ENCODE data around the gene DPP6. TPM values are rescaled to one million over a fixed set of nuclear protein-coding genes. Genes with fewer than 3 reads are reported as not detected.
A peak's percentile ranks its signal among the peaks of the same experiment; 100 is the strongest.
"Not testable (repeated sequence)": the region's sequence is repeated elsewhere in the genome, so short reads cannot be mapped to it uniquely, and the experiment has no call there.

The DPP6 gene
- total RNA-seq, 4 donors from 2014 or later, result 1.8 to 33.7 (median 6.4) TPM

DNA sequence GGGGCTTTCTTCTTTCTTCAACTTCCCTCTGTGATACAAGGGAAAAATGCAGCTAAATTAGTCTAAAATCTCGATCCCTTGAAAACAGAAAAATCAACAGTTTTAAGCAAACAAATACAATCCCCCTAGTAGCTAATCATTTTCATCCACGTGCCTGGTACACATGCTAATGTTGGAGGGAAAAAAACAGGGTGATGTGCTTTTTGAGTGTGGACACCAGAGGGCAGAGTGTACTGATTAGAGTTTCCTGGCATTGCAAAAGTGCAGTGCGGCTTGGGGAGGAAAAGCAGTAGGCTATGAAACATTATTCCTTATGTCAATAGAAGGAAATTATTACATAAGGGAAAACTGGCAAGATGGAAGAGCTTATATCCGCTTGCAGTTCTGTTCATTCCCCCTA lies 19.6 kb downstream of the DPP6 start:
- TF ChIP-seq, protein P1, sequence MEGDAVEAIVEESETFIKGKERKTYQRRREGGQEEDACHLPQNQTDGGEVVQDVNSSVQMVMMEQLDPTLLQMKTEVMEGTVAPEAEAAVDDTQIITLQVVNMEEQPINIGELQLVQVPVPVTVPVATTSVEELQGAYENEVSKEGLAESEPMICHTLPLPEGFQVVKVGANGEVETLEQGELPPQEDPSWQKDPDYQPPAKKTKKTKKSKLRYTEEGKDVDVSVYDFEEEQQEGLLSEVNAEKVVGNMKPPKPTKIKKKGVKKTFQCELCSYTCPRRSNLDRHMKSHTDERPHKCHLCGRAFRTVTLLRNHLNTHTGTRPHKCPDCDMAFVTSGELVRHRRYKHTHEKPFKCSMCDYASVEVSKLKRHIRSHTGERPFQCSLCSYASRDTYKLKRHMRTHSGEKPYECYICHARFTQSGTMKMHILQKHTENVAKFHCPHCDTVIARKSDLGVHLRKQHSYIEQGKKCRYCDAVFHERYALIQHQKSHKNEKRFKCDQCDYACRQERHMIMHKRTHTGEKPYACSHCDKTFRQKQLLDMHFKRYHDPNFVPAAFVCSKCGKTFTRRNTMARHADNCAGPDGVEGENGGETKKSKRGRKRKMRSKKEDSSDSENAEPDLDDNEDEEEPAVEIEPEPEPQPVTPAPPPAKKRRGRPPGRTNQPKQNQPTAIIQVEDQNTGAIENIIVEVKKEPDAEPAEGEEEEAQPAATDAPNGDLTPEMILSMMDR (IDR thresholded peaks at IDR 0.05), result peak; percentile 20 to 41 (median 37)
- H3K4me3 ChIP-seq, result not testable (repeated sequence)

DNA sequence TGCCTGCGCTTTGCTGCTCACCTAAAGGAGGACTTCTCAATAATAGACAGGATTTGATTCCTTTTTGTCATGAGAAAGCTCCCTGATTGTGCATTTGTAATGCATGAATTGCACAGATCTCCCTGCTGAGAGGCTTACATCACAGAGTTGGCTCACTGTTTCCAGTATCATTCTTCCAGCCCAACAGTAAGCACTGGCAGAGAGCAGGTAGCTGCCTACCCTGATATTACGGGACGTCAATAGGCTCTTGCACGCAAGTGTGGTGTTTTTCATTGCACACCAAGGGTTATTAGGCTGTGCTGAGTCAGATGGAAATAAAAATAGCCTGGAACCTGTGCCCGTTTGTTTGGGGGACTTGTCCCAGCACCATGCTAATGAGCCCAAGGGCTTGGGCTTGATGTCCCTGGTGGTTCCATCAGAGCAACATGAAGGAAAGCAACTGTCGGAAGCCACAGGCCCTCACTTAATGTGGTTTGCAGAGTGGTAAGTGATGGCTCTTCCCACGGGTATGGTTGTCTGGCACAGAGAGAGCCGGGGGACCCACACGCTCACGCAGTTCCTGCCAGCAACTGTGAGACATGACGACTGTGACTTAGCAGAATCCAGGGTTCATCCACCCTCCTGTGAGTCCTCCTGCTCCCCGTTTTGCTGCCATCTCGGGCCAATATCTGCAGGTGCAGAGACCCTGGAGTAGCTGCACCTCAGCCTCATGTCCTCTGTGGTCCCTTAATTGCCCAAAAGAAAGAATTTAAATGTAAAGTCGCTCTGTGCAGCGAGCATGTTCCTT lies 20.4 kb downstream of the DPP6 start:
- in situ Hi-C loops (cut with MboI; ENCODE audit: low pct_ligation_motif_present in 1 of 4, low pct_unique_long_range_greater_than_20kb in 1 of 4, low sequenced_read_pairs in 3 of 4); H3K9me3 ChIP-seq; H3K4me1 ChIP-seq; intact Hi-C loops (cut with DNase I; ENCODE audit: low total_unique reads); DNase-seq; H3K4me3 ChIP-seq; H3K36me3 ChIP-seq; H3K27me3 ChIP-seq; H3K27ac ChIP-seq: not testable (repeated sequence)
- 81 to 100% methylated on average over 3 to 14 of the region's 15 CpGs for WGBS, 2 donors (ENCODE audit: low coverage in 1 of 2)

More for the DNA sequence above, 19.6 kb downstream of the DPP6 start:
- intact Hi-C loops (cut with DNase I; ENCODE audit: low total_unique reads); DNase-seq; H3K36me3 ChIP-seq; H3K4me1 ChIP-seq; H3K9me3 ChIP-seq; H3K27ac ChIP-seq; in situ Hi-C loops (cut with MboI; ENCODE audit: low pct_ligation_motif_present in 1 of 4, low pct_unique_long_range_greater_than_20kb in 1 of 4, low sequenced_read_pairs in 3 of 4); H3K27me3 ChIP-seq: not testable (repeated sequence)
- WGBS, 2 donors (ENCODE audit: low coverage in 1 of 2), result 11 to 13% methylated on average over 4 of the region's 4 CpGs

DNA sequence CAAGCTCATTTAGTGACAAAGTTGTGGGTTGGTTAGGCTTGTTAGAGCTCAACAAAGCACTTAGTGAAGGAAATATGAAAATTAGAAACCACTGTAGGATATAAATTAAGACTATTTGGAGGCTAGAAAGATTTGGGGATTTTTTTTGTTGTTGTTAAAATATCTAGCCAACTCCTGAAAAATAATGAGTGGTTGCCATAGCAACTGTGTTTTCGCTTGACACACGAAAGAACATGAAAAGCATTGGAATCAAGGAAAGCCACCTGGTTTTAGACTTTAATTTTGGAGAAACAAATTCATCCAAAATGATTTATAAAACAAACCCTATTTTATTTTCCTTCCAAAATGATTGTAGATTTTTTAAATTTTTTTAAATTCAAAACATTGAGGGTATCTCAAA lies 26.3 kb downstream of the DPP6 start:
- not testable (repeated sequence) for H3K4me3 ChIP-seq

DNA sequence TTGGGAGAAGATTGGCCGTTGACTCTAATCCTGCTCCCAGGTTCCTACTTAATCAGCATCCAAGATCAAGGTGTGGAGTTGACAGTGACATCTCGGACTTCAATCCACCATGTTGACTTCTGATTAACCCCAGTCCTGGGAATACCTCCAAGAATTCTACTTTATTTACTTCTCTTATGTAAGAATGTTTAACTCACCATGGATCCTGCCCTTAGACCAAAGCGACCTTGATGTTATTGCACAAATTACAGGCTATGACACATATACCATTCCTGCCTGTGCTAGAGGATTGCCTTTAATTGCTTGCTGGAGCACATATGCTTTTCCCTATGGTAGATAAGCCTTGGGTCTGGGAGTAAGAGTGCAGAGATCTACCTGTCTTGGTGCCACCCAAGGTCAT lies 28.1 kb downstream of the DPP6 start:
- H3K36me3 ChIP-seq; H3K27ac ChIP-seq; intact Hi-C loops (cut with DNase I; ENCODE audit: low total_unique reads); in situ Hi-C loops (cut with MboI; ENCODE audit: low pct_ligation_motif_present in 1 of 4, low pct_unique_long_range_greater_than_20kb in 1 of 4, low sequenced_read_pairs in 3 of 4); H3K4me1 ChIP-seq; DNase-seq; H3K27me3 ChIP-seq; H3K4me3 ChIP-seq; H3K9me3 ChIP-seq: not testable (repeated sequence)
- WGBS, 2 donors (ENCODE audit: low coverage in 1 of 2), result 62% methylated on average over 3 of the region's 3 CpGs; no CpG with 5 or more reads in 1 of the 2 donors

More for the DNA sequence above, 26.3 kb downstream of the DPP6 start:
- DNase-seq; intact Hi-C loops (cut with DNase I; ENCODE audit: low total_unique reads); H3K9me3 ChIP-seq; H3K27ac ChIP-seq; in situ Hi-C loops (cut with MboI; ENCODE audit: low pct_ligation_motif_present in 1 of 4, low pct_unique_long_range_greater_than_20kb in 1 of 4, low sequenced_read_pairs in 3 of 4); H3K36me3 ChIP-seq; H3K4me1 ChIP-seq; H3K27me3 ChIP-seq: not testable (repeated sequence)
- WGBS, 2 donors (ENCODE audit: low coverage in 1 of 2), result 81 to 93% methylated on average over 2 of the region's 2 CpGs

DNA sequence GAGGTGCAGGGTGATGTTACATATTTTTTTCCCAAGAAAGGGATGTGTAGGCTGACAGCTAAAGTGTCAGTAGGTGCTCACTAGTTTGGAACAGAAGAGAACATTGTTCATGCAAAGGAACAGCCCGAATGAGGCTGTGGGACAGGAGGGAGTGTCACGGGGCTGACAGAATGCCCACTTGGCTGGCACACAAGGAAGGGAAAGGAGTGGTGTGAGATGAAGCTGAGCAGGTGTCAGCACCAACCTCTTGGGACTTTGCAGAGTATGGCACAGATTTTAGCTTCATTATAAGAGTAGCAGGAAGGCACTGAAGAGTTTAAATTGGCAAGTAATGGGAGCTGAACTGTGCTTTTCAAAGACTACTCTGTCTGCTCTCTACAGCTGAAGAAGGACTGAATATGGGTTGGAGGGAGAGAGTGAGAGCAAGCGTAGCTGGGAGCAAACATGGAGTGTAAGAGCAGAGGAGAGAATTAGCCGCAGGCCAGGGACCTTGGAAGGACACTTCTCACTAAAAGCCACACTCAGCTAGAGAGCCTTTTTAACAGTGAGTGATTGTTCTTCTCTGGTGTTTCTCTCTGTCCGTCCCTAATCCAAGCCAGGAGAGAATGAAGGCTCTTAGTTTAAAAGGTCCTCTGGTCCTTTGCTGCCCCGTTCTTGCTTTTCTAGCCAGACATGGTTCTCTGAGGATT lies 35.0 kb downstream of the DPP6 start:
- H3K9me3 ChIP-seq; H3K4me3 ChIP-seq; in situ Hi-C loops (cut with MboI; ENCODE audit: low pct_ligation_motif_present in 1 of 4, low pct_unique_long_range_greater_than_20kb in 1 of 4, low sequenced_read_pairs in 3 of 4); intact Hi-C loops (cut with DNase I; ENCODE audit: low total_unique reads); DNase-seq; H3K27me3 ChIP-seq; H3K4me1 ChIP-seq; H3K36me3 ChIP-seq; H3K27ac ChIP-seq: not testable (repeated sequence)
- WGBS, 2 donors (ENCODE audit: low coverage in 1 of 2), result 41 to 55% methylated on average over 4 to 6 of the region's 6 CpGs

DNA sequence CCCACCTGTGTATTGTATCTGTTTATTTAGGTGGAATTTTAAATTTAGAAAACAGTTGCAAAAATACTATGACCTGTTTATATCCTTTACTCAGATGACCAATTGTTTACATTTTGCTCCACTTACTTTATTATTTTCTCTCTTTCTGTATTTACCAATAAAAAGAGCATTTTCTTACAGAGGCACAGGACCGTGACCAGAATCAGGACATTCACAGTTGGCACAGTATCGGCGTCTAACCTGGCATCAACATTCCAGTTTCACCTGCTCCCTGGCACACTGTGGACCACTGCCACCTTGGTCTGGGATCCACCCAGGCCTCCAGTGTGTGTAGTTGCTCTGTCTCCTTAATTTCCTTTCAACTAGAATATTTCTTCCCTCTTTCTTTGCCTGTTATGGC lies 39.9 kb downstream of the DPP6 start:
- H3K27ac ChIP-seq; H3K4me1 ChIP-seq; in situ Hi-C loops (cut with MboI; ENCODE audit: low pct_ligation_motif_present in 1 of 4, low pct_unique_long_range_greater_than_20kb in 1 of 4, low sequenced_read_pairs in 3 of 4); intact Hi-C loops (cut with DNase I; ENCODE audit: low total_unique reads); DNase-seq; H3K27me3 ChIP-seq; H3K4me3 ChIP-seq; H3K36me3 ChIP-seq; H3K9me3 ChIP-seq: not testable (repeated sequence)
- 78 to 90% methylated on average over 2 to 3 of the region's 3 CpGs for WGBS, 2 donors (ENCODE audit: low coverage in 1 of 2)

DNA sequence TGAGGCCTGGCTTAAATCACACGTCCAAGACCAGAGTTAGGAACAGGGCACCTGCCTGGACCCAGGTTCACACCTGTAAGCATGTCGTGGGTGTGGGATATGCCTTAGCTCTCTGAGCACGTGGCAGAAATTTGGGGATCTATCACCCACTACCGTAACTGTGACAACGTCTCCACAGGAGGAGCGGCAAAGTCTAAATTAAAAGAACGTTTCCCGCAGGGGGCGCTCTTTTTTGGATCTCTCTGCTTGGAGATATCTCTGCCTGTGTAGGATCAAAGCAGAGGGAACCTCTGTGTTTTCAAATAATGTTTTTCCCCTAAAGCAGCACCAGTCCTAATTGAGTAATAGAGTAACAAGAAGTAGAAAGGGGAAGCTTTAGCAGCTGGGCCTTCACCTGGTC lies 43.0 kb downstream of the DPP6 start:
- H3K27me3 ChIP-seq; H3K27ac ChIP-seq; intact Hi-C loops (cut with DNase I; ENCODE audit: low total_unique reads); DNase-seq; H3K4me3 ChIP-seq; H3K9me3 ChIP-seq; in situ Hi-C loops (cut with MboI; ENCODE audit: low pct_ligation_motif_present in 1 of 4, low pct_unique_long_range_greater_than_20kb in 1 of 4, low sequenced_read_pairs in 3 of 4); H3K4me1 ChIP-seq; H3K36me3 ChIP-seq: not testable (repeated sequence)
- 18 to 73% methylated on average over 3 to 8 of the region's 9 CpGs for WGBS, 2 donors (ENCODE audit: low coverage in 1 of 2)

DNA sequence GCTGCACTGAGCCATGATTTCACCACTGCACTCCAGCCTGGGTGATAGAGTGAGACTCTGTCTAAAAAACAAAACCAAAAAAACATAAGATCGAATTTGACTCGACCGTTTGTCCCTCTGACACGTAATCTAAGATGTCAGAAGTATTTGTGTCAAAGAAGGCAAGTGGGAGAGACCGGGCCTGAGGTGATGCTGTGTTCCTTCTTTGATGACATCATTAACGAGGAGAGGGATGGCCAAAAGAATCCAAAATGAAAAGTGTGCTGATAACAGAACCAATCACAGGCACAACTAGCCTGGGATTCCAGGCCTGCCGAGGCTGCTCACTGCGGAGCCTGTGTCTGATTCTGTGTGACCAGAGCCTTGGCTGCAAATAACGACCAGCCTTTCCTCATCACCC lies 52.9 kb downstream of the DPP6 start:
- H3K9me3 ChIP-seq; H3K27ac ChIP-seq; H3K4me1 ChIP-seq; in situ Hi-C loops (cut with MboI; ENCODE audit: low pct_ligation_motif_present in 1 of 4, low pct_unique_long_range_greater_than_20kb in 1 of 4, low sequenced_read_pairs in 3 of 4); H3K4me3 ChIP-seq; H3K36me3 ChIP-seq; intact Hi-C loops (cut with DNase I; ENCODE audit: low total_unique reads); H3K27me3 ChIP-seq; DNase-seq: not testable (repeated sequence)
- WGBS, 2 donors (ENCODE audit: low coverage in 1 of 2), result 66 to 77% methylated on average over 9 of the region's 9 CpGs

DNA sequence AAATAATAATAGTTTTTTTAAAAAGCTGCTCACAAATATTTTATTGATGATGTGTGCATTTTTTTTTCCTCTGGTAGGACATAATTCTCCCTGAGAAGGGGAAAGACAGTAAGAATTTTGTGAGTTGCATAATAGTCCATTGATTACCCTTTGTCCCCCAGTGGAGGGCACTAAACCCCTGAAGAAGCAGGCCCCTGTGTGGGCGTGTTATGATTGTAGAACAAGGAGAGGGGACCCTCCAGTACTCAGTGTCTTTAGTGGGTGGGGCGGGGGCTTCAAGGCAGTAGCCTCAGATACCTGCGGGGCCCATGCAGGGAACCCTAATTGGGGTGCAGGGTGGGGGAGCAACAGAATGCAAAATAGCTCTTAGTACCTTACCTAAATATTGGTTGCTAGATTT lies 57.4 kb downstream of the DPP6 start:
- H3K9me3 ChIP-seq; H3K27ac ChIP-seq; H3K27me3 ChIP-seq; H3K36me3 ChIP-seq; H3K4me3 ChIP-seq; DNase-seq; intact Hi-C loops (cut with DNase I; ENCODE audit: low total_unique reads); H3K4me1 ChIP-seq; in situ Hi-C loops (cut with MboI; ENCODE audit: low pct_ligation_motif_present in 1 of 4, low pct_unique_long_range_greater_than_20kb in 1 of 4, low sequenced_read_pairs in 3 of 4): not testable (repeated sequence)
- no CpG with 5 or more reads among the region's 3 CpGs for WGBS, 2 donors (ENCODE audit: low coverage in 1 of 2)

Data from transverse colon (tissue), 4 donors.